GM19468 (cell line): ENCODE measurements around the gene GAN.

Experiments used
- ATAC-seq: cut with Tn5 transposase; IDR thresholded peaks from one replicate; pipeline ENCODE4 v1.9.1; 2021; ENCODE audit warnings: mild to moderate bottlenecking, moderate library complexity, moderate number of reproducible peaks; ENCODE audit not compliant: unreplicated experiment; ENCODE audit errors: extremely low read depth

The GAN gene

DNA sequence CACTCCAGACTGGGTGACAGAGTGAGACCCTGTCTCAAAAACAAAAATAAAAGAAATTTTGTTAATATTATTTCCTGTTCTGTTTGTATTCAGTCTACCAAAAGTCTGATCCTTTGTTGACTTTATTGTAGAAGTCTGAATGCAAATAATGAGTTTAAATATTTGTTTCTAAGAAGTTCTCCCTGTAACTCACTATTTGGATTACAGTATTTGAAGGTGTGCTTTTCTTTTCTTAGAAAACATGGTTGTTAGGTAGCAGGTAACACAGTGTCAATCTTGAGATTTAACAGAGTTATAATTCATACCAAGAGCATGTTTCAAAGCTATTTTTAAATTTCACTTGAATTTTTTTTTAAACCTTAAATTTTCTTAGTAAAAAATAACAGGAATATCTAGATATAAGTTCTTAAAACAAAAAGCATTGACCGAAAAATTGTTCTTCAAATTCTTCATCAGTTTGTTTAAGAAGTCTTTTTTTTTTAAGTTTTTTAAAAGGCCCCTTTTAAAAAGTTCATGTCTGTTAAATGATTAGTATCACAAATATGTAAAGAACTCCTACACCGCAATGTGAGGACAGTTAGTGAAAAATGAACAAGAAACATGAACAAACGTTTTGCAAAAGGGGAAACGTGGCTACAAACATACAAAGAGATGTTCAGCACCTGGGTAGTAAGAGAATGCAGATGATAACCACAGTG is 35.0 kb downstream of the GAN start:
- no peak for ATAC-seq

- no peak for ATAC-seq
Measured at GRCh38 chr16:81350306-81350615, 35.5 kb downstream of the GAN start.

DNA sequence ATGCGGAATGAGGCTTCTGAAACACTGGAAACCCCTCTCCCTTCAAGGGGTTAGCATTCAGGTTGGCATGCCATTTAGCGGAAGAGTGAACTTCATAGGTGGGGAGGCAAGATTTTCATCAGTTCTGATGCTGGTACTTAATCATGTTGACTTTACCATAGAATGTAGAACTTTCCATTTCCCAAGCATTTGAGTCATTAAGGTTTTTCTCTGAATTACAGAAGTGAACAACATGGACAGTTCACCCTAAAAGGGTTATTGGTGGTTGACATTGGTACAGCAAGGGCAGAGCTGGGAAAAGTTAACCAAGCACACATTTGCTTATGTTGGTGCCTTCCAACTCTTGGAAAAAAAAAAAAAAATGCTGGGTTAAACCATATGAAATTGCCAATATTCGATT is 39.1 kb downstream of the GAN start:
- ATAC-seq: no peak

DNA sequence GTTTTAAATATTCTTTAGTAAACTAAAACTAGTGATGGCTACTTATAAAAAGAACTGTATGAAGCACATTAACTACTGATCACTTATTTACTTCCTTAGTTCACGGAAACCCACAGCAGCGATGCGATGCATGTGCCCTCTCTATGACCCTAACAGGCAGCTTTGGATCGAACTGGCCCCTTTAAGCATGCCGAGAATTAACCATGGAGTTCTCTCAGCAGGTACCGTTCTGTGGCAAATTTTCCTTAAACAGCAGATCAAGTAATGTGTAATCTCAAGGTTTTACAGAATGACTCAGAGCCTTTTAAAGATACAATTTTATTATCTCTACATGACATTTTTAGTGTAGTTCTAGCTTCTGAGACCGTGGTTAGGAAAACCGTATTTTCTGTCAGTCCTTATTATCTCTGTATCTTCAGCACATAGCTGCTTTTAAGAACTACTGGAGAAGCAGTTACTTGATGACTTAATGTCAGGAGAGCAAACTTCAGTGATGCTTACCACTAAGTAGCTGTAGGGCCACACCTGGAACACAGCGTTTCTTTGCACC is 43.0 kb downstream of the GAN start:
- ATAC-seq: no peak

- ATAC-seq: no peak
Measured at GRCh38 chr16:81358860-81359259, 44.1 kb downstream of the GAN start.

- no peak for ATAC-seq
Measured at GRCh38 chr16:81360135-81360534, 45.4 kb downstream of the GAN start.

DNA sequence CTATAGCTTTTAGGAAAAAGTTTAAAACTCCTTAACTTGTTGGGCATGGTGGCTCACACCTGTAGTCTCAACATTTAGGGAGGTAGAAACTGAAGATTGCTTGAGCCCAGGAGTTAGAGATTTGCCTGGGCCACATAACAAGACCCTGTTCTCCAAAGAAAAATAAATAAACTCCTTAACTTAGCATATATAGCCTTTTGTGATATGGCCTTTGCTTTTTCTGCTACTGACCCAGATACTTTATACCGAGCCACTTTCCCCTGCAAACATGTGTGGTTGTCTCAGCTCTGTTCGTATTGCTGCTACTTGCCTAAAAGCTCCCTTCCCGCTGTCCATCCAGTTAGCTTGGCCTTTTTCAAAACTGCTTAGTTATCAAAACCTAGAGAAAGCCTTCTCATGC is 51.0 kb downstream of the GAN start:
- ATAC-seq: no peak

DNA sequence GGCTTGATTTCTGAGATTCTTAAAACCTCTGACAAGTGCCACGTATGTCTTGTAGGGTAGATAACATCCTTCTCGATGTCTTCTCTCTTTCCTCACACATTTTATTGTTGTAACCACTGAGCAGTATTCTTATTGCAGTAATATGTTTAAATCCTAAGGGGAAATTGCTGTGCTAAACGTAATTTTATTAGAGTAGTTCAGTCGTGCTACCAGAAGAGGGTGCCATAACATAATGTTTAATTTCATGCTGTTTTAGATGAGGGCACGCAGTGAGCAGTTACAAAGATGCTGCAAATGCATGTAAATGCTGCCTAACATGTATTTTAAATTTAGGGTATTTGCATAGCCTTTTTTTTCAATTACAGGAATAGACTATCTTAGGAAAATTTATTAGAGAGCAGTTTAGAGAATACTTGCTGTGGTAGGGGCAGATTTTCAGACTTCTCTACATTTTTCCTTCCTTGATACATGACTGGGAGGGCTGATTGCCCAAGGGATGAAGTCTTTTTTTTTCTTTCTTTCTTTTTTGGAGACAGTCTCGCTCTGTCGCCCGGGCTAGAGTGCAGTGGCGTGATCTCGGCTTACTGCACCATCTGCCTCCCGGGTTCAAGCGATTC is 51.7 kb downstream of the GAN start:
- ATAC-seq: no peak

DNA sequence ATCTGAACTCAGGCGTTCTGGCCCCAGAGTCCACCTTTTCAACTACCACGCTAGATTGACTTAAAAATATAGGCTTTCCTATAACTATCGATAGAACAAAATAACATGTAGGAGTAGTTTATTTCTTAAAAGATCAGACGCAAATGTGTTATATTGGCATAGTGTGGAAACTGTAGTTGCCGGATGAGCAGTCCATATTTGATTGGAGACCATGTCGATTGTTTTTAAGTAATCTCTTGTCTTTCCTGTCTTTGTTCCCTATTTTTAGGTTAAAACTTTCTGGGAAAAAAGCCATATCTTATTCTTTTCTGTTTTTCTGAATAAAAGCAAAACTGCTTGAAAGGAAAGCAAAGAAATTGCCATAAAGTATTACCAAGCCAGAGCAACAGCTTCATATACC is 53.1 kb downstream of the GAN start:
- ATAC-seq: no peak

DNA sequence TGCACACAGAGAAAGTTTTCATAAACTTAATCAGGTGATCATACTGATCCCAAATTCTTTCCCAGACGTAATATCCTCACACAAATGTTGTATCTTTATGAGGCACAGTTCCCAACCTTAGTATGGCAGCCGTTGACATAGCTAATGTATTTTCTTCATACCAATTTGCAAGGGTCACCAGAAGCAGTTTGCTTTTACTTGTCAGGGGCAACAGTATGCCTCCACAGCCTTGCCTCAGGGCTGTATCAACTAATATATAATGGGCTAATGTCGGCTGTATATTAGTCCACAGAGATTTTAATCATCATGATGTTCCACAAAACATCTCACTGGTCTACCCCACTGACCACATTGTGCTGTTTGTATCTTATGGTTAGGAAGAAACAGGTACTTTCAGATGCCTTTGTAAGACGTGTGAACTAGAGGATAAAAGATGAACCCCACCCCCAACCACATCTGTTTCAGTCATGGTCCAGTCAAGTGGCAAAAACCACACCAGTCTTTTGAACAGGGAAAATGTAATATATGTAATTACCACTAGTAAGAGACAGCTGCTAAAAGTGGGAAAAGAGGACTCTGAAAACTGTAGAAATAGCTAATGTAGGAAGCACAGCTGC is 55.2 kb downstream of the GAN start:
- ATAC-seq: no peak

- no peak for ATAC-seq
Measured at GRCh38 chr16:81371106-81371505, 56.3 kb downstream of the GAN start.

GRCh38 chr16:81374550-81374949 is 59.8 kb downstream of the GAN start:
- no peak for ATAC-seq

DNA sequence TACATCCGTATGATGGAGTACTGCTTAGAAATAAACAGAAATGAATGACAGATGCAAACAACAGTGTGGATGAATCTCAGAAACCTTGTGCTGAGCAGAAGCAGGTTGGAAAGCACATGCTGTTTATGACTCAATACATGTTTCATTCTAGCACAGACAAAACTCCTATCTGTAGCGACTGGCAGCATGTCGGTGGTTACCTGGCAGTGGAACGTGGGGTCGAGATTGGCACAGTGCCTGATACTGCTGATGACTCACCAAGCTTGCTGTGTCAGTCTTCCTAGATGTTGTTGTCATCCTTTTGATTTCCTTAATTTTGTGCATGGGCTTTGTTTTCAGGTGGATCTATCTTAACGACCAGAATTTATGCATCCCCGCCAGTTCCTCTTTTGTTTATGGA is 62.1 kb downstream of the GAN start:
- ATAC-seq: no peak

DNA sequence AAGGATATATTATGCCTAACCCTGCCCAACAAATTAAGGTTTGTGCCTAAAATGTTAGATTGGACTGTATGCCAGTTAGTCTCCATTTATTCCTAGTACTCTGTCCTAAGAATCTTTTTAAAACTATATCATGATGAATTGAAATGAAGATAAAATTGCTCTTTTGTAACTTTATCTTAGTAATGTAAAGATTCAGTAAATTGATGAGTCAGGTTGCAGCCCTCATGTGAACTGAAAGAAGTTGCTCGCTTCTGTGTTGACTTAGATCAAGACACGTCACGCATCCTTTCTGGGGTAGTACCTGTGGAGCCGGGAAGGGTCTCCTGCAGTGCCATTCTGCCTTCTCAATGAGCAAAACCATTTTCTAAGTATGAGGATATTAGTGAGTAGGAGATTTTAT is 63.3 kb downstream of the GAN start:
- ATAC-seq: no peak

- no peak for ATAC-seq
Measured at GRCh38 chr16:81380932-81381331, 66.2 kb downstream of the GAN start.

DNA sequence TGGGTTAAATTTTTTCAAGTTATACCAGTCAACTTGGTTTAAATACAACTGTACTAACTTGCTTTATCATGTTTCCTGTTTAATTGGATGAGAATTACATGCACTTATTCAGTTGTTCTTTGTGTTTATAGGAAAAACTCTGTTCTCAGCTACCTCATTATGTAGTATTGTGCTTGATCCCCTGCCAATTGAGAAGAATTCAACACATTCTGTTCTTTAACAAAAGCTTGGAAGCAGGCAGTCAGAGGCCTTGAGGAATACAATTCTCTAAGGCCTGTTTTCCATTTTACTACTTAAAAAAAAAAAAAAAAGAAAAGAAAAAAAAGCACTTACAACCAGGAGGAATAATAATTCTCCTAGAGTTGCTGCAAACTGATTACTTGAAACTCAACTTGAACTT is 69.2 kb downstream of the GAN start:
- no peak for ATAC-seq

DNA sequence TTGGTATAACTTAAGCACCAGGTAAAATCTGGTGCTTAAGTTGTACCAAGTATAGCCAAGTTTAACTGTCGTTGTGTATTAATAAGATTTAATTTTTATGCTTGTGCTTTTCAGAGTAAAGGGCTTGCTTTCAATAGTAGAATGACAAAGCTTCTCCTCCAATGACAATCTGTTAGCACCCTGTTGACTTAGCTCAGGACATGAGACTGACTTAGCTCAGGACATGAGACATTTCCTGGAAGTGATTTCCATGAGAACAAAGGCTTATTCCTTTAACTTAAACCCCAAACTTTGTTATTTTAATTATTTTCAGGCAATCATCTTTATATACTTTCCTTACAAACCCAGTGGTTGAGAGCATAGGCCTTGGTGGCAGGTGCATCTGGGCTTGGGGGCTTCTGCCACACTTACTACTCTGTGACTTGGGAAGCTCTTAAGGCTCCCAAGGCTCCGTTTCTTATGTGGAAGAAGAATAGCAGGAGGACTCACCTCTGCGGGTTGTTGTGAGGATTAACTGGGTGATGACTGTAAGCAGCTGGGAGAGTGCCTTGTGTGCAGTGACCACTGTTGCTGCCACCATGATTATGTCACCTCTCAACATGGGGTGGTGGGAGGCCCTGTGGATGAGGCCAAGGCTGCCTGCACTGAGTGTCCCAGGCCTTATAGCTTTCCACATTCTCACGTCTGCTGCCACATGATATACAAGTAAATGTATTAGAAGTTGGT is 70.4 kb downstream of the GAN start:
- no peak for ATAC-seq

GRCh38 chr16:81388357-81388756 is 73.6 kb downstream of the GAN start:
- ATAC-seq: no peak

GRCh38 chr16:81390840-81391239 is 76.1 kb downstream of the GAN start:
- no peak for ATAC-seq

DNA sequence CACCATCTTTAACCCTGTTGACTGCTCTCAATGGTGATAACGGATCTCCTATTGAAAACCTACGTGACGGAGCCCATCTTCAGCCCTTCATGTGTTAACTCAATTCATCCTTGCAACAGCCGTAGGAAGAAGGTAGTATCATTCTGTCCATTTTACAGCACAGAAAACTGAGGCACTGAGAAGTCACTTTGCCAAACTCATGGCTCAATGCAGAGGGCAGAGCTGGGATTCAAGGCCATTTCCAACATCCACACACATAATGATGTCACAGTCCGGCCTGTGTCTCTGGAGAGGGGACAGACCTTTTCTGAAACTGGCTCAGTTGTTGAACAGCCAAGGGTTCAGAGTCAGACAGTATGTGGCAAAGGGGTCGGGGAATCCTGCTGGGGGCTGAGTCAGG is 77.2 kb downstream of the GAN start:
- ATAC-seq: no peak

DNA sequence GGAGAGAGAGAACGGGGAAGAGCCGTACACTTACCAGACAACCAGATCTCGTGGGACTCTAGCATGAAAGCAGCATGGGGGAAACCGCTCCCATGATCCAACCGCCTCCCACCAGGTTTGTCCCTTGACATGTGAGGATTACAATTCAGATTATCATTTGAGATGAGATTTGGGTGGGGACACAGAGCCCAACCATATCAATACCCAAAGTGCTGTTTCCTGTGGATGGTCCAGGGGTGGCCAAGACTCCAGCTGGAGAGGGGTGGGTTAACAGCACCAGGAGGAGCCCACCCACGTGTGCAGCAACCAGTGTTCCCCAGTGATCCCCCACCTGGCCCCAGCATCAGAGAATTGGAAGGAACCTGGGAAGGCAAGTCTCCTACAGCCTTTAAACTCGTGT is 79.7 kb downstream of the GAN start:
- no peak for ATAC-seq
